ENCODE data around the gene SVIP.

GRCh38 chr11:22778642-22779041 is 51.0 kb downstream of the SVIP start:
- TF ChIP-seq EZH2 (IDR thresholded peaks at IDR 0.05; ENCODE audit: low read depth) (no peak), CTCF (conservative IDR thresholded peaks at IDR 0.05) (no peak)

All from PC-9 (cell line).